Left lung (tissue), 10 donors: ENCODE data around the gene TSACC. TPM values are rescaled to one million over a fixed set of nuclear protein-coding genes. Genes with fewer than 3 reads are reported as not detected.

Source experiments
- ATAC-seq: fragments of 200-7000 bp; cut with Tn5 transposase; one replicate; pipeline ENCODE4 v1.9.1; 2020; ENCODE audit warnings: moderate library complexity
- DNase-seq, 4 donors: peaks; one replicate each; pipeline ENCODE4 v3.0.0-alpha.2; 2013 to 2020
- H3K27ac ChIP-seq, 2 donors: fragments of 200-600 bp; sonication (generic) in 1 of 2; one replicate each; pipeline versions ENCODE4 v1.5.0 to v1.8.0; 2020 to 2021
- H3K27me3 ChIP-seq, 2 donors: fragments of 200-600 bp; sonication (generic) in 1 of 2; one replicate each; pipeline versions ENCODE4 v1.5.0 to v1.8.0; 2020 to 2021
- H3K36me3 ChIP-seq, 2 donors: fragments of 200-600 bp; sonication (generic) in 1 of 2; one replicate each; pipeline versions ENCODE4 v1.5.0 to v1.8.0; 2020 to 2021
- H3K4me1 ChIP-seq, 2 donors: fragments of 200-600 bp; one replicate each; pipeline ENCODE4 v1.8.0; 2021
- H3K4me3 ChIP-seq, 2 donors: fragments of 200-600 bp; sonication (generic) in 1 of 2; one replicate each; pipeline versions ENCODE4 v1.5.0 to v1.8.0; 2020 to 2021; ENCODE audit warnings: mild to moderate bottlenecking in 1 of 2
- H3K9me3 ChIP-seq, 2 donors: fragments of 200-600 bp; sonication (generic) in 1 of 2; one replicate each; pipeline versions ENCODE4 v1.5.0 to v1.8.0; 2020 to 2021
- intact Hi-C, 2 donors: fragments of 100-400 bp; cut with DNase I; formaldehyde crosslinking; loops; one replicate each; pipeline versions ENCODE4 v1.11.2 to v1.14.2; 2022
- polyA plus RNA-seq, 6 donors: library from polyadenylated mRNA; unstranded; fragments of 120-200 nt; gene quantifications; one replicate each; pipeline ENCODE4 v1.2.1, GENCODE V29; 2013; ENCODE audit not compliant: insufficient read length in 6 of 6
- total RNA-seq, 2 donors: library from RNA; stranded (reverse); fragmentation: NEBNext Ultra II Directional; extraction: Animal tissue kit (Norgen Biotek cat#: 25700); gene quantifications; one replicate each; pipeline ENCODE4 v1.2.1, GENCODE V29; 2021
- TF ChIP-seq, protein P1 (sequence below), 2 donors: fragments of 200-600 bp; sonication (generic) in 1 of 2; IDR thresholded peaks; one replicate each; pipeline versions ENCODE4 v1.5.0 to v1.8.0; 2021; ENCODE audit warnings: antibody characterized with exemption in 2 of 2
- donor health status: DM: no; HTN: yes; CAD: no.
- donor health status: DM: no; HTN: no; CAD: no.

Gene TSACC
- total and polyA plus RNA-seq, 8 donors, result 0.68 to 1.4 (median 0.84) TPM; not detected in 2

DNA sequence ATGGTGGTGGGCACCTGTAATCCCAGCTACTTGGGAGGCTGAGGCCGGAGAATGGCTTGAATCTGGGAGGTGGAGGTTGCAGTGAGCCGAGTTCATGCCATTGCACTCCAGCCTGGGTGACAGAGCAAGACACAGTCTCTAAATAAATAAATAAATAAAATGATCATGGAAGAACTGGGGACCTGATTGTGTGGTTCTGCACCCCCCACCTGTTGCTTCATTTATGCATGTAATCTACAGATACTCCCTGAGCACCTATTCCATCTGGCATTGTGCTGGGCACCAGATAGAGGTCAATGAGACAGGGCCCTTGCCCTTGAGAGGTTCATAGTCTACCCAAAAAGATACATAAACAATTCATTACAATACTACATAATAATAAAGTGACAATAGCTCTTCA, 19.7 kb downstream of the TSACC start:
- ATAC-seq (no peak), DNase-seq (no peak)
- intact Hi-C loops, result no loop called here
- Histone ChIP-seq H3K9me3 (no peaks in the 10 kb centered on the region), H3K27me3 (peaks cover 0 to 59% of the 10 kb centered on the region in 2 donors), H3K27ac (no peak overlapping the region), H3K36me3 (no peaks in the 10 kb centered on the region), H3K4me1 (no peaks in the 10 kb centered on the region), H3K4me3 (no peak overlapping the region)
- TF ChIP-seq, protein P1, sequence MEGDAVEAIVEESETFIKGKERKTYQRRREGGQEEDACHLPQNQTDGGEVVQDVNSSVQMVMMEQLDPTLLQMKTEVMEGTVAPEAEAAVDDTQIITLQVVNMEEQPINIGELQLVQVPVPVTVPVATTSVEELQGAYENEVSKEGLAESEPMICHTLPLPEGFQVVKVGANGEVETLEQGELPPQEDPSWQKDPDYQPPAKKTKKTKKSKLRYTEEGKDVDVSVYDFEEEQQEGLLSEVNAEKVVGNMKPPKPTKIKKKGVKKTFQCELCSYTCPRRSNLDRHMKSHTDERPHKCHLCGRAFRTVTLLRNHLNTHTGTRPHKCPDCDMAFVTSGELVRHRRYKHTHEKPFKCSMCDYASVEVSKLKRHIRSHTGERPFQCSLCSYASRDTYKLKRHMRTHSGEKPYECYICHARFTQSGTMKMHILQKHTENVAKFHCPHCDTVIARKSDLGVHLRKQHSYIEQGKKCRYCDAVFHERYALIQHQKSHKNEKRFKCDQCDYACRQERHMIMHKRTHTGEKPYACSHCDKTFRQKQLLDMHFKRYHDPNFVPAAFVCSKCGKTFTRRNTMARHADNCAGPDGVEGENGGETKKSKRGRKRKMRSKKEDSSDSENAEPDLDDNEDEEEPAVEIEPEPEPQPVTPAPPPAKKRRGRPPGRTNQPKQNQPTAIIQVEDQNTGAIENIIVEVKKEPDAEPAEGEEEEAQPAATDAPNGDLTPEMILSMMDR (IDR thresholded peaks at IDR 0.05), result no peak

DNA sequence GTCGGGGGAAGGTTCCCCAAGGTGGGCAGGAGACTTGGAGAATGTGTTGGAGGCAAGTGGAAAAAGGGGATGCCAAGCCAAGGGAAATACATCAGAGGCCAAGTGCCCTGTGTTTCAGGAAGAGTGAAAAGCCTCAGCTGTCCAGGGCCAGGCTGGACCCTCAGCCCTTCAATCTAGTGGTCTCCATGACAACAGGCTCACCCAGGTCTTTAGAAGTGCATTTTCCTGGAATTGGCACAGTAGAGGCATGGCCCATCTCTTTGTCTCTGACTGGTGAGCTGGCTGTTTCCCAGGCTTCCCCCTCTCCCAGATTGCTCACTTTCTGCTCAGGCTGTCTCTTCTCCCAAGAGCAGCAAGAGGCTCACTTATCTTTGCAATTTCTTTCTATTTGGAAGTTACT, 20.3 kb downstream of the TSACC start:
- no peak for DNase-seq
- H3K9me3 ChIP-seq, result no peaks in the 10 kb centered on the region
- H3K36me3 ChIP-seq, result no peaks in the 10 kb centered on the region
- no peak overlapping the region for H3K4me3 ChIP-seq
- no peak for ATAC-seq
- intact Hi-C loops, result no loop called here
- H3K27ac ChIP-seq, result no peak overlapping the region
- peaks cover 0 to 64% of the 10 kb centered on the region in 2 donors for H3K27me3 ChIP-seq
- TF ChIP-seq, protein P1 (IDR thresholded peaks at IDR 0.05), result no peak
- no peaks in the 10 kb centered on the region for H3K4me1 ChIP-seq

DNA sequence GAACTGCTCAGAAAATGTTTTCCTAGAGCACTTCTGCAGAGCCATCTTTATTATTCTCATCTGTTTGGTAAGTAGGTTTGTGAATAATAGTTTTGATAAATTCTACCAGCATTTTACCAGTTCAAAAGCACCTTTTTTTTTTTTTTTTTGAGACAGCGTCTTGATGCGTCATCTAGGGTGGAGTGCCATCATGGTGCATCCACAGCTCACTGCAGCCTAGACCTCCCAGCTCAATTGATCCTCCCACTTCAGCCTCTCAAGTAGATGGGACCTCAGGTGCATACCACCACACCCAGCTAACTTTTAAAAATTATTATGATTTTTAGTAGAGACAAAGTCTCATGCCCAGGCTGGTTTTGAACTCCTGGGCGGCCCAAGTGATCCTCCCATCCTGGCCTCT, 20.9 kb downstream of the TSACC start:
- TF ChIP-seq, protein P1 (IDR thresholded peaks at IDR 0.05), result no peak
- no peak overlapping the region for H3K27ac ChIP-seq
- H3K4me1 ChIP-seq, result no peaks in the 10 kb centered on the region
- DNase-seq, result no peak
- H3K27me3 ChIP-seq, result peaks cover 0 to 70% of the 10 kb centered on the region in 2 donors
- H3K4me3 ChIP-seq, result no peak overlapping the region
- ATAC-seq, result no peak
- H3K9me3 ChIP-seq, result no peaks in the 10 kb centered on the region
- no peaks in the 10 kb centered on the region for H3K36me3 ChIP-seq
- intact Hi-C loops, result no loop called here

DNA sequence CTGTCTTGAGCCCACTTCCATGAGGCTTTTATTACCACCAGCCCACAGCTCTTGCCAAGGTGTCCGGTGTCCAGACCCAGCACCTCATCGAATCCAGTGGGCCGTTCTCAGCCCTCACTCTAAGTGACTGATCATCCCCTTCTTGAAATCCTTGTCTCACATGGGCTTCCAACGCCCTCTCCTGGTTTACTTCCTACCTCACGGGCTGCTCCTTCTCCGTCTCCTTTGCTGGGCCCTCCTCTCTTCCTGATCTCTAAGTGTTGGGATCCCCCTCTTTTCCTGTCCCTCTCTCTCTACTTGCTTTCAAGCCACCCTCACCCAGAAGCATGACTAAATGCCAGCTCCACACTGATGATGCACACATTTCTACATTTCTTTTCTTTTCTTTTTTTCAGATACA, 21.6 kb downstream of the TSACC start:
- intact Hi-C loops, result no loop called here
- Histone ChIP-seq H3K9me3 (no peaks in the 10 kb centered on the region), H3K27ac (no peak overlapping the region), H3K4me3 (no peak overlapping the region), H3K27me3 (peaks cover 0 to 76% of the 10 kb centered on the region in 2 donors), H3K4me1 (no peaks in the 10 kb centered on the region), H3K36me3 (no peaks in the 10 kb centered on the region)
- ATAC-seq (no peak), DNase-seq (no peak)
- TF ChIP-seq, protein P1 (IDR thresholded peaks at IDR 0.05), result no peak

DNA sequence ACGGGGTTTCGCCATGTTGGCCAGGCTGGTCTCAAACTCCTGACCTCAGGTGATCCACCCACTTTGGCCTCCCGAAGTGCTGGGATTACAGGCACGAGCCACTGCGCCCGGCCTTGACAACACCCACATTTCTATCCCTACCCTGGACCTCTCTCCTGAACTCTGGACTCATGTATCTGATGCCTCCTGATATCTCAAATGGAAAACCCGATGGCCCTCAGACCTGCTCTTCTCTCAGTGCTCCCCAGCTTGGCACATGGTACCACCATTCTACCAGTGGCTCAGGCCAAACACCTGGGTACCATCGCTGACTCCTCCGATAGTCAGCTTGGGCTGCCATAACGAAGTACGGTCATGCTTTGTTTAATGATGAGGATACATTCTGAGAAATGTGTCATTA, 22.2 kb downstream of the TSACC start:
- TF ChIP-seq, protein P1 (IDR thresholded peaks at IDR 0.05), result no peak
- Histone ChIP-seq H3K9me3 (no peaks in the 10 kb centered on the region), H3K36me3 (no peaks in the 10 kb centered on the region), H3K27ac (no peak overlapping the region), H3K4me3 (no peak overlapping the region), H3K4me1 (no peaks in the 10 kb centered on the region), H3K27me3 (peaks cover 0 to 76% of the 10 kb centered on the region in 2 donors)
- DNase-seq (no peak), ATAC-seq (no peak)
- intact Hi-C loops, result no loop called here
